HCT116 (cell line): ENCODE measurements around the gene SLC34A2. TPM values are rescaled to one million over a fixed set of nuclear protein-coding genes. Genes with fewer than 3 reads are reported as not detected.

Experiments
- ATAC-seq: fragments of 200-7000 bp; cut with Tn5 transposase; 2 replicates; pipeline ENCODE4 v1.9.1; 2020; ENCODE audit warnings: mild to moderate bottlenecking, moderate library complexity
- Bru-seq: library from RNA; stranded (reverse); fragments of 400-500 nt; gene quantifications from one replicate; lab custom pipeline; 2021; lab: Mats Ljungman, UMichigan
- BruChase-seq, 2 experiments: library from RNA; stranded (reverse); fragments of 400-500 nt; gene quantifications; one replicate each; lab custom pipeline; 2021; lab: Mats Ljungman, UMichigan
- BruUV-seq: library from RNA; stranded (reverse); fragments of 400-500 nt; replicated peaks from 2 replicates; lab custom pipeline; 2021; lab: Mats Ljungman, UMichigan
- CTCF ChIA-PET: fragments of 300-600 bp; sonication (Branson Sonifier 250); formaldehyde crosslinking; loops from one replicate; lab custom pipeline; 2021; ENCODE audit warnings: antibody characterized with exemption; lab: Charles Lee
- POLR2A ChIA-PET: fragments of 300-600, 350-600 bp; sonication (Branson Sonifier 250); formaldehyde crosslinking; loops from one replicate; lab custom pipeline; 2021; ENCODE audit warnings: antibody characterized with exemption; lab: Charles Lee
- RAD21 ChIA-PET, 2 experiments: fragments of 300-600 bp; sonication (Branson Sonifier 250); formaldehyde crosslinking; loops; one replicate each; lab custom pipeline; 2023; ENCODE audit warnings: low total read pairs in 2 of 2; ENCODE audit not compliant: uncharacterized antibody in 2 of 2, unreplicated experiment in 2 of 2, low non-redundant PET in 1 of 2; lab: Charles Lee
- DNase-seq: peaks from one replicate; pipeline ENCODE4 v3.0.0-alpha.2; 2010; ENCODE audit warnings: low read depth, low spot score
- H2AFZ ChIP-seq: fragments of 200-600 bp; shearing (Covaris generic), sonication (generic); 2 replicates; pipeline ENCODE4 v1.6.1; 2017; ENCODE audit warnings: low read depth, mixed run types, mixed read lengths, antibody characterized with exemption, low read length; ENCODE audit not compliant: poor library complexity, severe bottlenecking
- H3K27ac ChIP-seq: 2 replicates; pipeline ENCODE4 v1.5.1; 2012; ENCODE audit warnings: low read depth, low read length
- H3K27me3 ChIP-seq: fragments of 200-600 bp; sonication (generic); 2 replicates; pipeline ENCODE4 v1.6.1; 2016; ENCODE audit warnings: mixed run types, low read length, mixed read lengths; ENCODE audit not compliant: insufficient read depth
- H3K36me3 ChIP-seq, 2 experiments: fragments of 200-500 bp in 1 of 2; fragments of 200-600 bp in 1 of 2; sonication (Bioruptor generic) in 1 of 2; sonication (generic) in 1 of 2; 2 replicates each; pipeline versions ENCODE4 v1.5.1 to v1.6.1; 2014 to 2016; ENCODE audit warnings: low read length in 2 of 2, inconsistent platforms in 1 of 2, mixed read lengths in 1 of 2, mixed run types in 1 of 2; ENCODE audit not compliant: insufficient read depth in 2 of 2, control insufficient read depth in 1 of 2
- H3K4me1 ChIP-seq, 2 experiments: fragments of 200-600 bp in 1 of 2; sonication (generic) in 1 of 2; 2 replicates each; pipeline versions ENCODE4 v1.5.1 to v1.6.1; 2012 to 2017; ENCODE audit warnings: low read length in 2 of 2, inconsistent platforms in 1 of 2, mild to moderate bottlenecking in 1 of 2, mixed read lengths in 1 of 2, mixed run types in 1 of 2, moderate library complexity in 1 of 2; ENCODE audit not compliant: insufficient read depth in 2 of 2, control insufficient read depth in 1 of 2
- H3K4me2 ChIP-seq: fragments of 200-600 bp; sonication (generic); 2 replicates; pipeline ENCODE4 v1.6.1; 2017; ENCODE audit warnings: mixed run types, low read length, mixed read lengths
- H3K4me3 ChIP-seq, 2 experiments: fragments of 200-600 bp in 1 of 2; sonication (generic) in 1 of 2; replicated peaks in 1 of 2; 2 replicates each; pipeline ENCODE4 v1.5.1; 2011 to 2016; ENCODE audit warnings: low read length in 2 of 2, control low read depth in 1 of 2, low read depth in 1 of 2, mild to moderate bottlenecking in 1 of 2, mixed read lengths in 1 of 2, mixed run types in 1 of 2
- H3K79me2 ChIP-seq: fragments of 200-600 bp; sonication (generic); 2 replicates; pipeline ENCODE4 v1.6.1; 2017; ENCODE audit warnings: mild to moderate bottlenecking, mixed run types, low read length, moderate library complexity, mixed read lengths; ENCODE audit not compliant: insufficient read depth
- H3K9ac ChIP-seq: fragments of 200-600 bp; sonication (generic); 2 replicates; pipeline ENCODE4 v1.6.1; 2016; ENCODE audit warnings: low read length, mixed read lengths
- H3K9me2 ChIP-seq: fragments of 200-600 bp; sonication (generic), shearing (Covaris generic); 2 replicates; pipeline ENCODE4 v1.6.1; 2017; ENCODE audit warnings: mixed run types, mild to moderate bottlenecking, moderate library complexity; ENCODE audit not compliant: insufficient read depth
- H3K9me3 ChIP-seq, 2 experiments: fragments of 200-500 bp in 1 of 2; fragments of 200-600 bp in 1 of 2; sonication (Bioruptor generic) in 1 of 2; sonication (generic) in 1 of 2; 2 replicates each; pipeline ENCODE4 v1.6.1; 2014 to 2017; ENCODE audit warnings: low read length in 2 of 2, mixed read lengths in 2 of 2, inconsistent platforms in 1 of 2, low read depth in 1 of 2, mild to moderate bottlenecking in 1 of 2, mixed run types in 1 of 2, moderate library complexity in 1 of 2; ENCODE audit not compliant: control insufficient read depth in 1 of 2, insufficient read depth in 1 of 2
- H4K20me1 ChIP-seq: fragments of 200-600 bp; sonication (generic), shearing (Covaris generic); 2 replicates; pipeline ENCODE4 v1.6.1; 2017; ENCODE audit warnings: mixed run types, mild to moderate bottlenecking, moderate library complexity; ENCODE audit not compliant: insufficient read depth
- CEBPB ChIP-seq: IDR thresholded peaks from 2 replicates; pipeline ENCODE4 v1.6.1; 2012; ENCODE audit warnings: low read depth
- ELF1 ChIP-seq: IDR thresholded peaks from 2 replicates; pipeline ENCODE4 v1.6.1; 2012; ENCODE audit warnings: low read depth, borderline replicate concordance
- FOSL1 ChIP-seq: IDR thresholded peaks from 2 replicates; pipeline ENCODE4 v1.6.1; 2012; ENCODE audit warnings: low read depth
- REST ChIP-seq: IDR thresholded peaks from 2 replicates; pipeline ENCODE4 v1.6.1; 2012; ENCODE audit warnings: low read depth
- SIN3A ChIP-seq: IDR thresholded peaks from 2 replicates; pipeline ENCODE4 v1.6.1; 2012; ENCODE audit warnings: low read depth
- SP1 ChIP-seq: IDR thresholded peaks from 2 replicates; pipeline ENCODE4 v1.6.1; 2012; ENCODE audit warnings: low read depth
- intact Hi-C: fragments of 100-400 bp; cut with micrococcal nuclease; formaldehyde crosslinking; loops from 2 replicates; pipeline ENCODE4 v1.10.0; 2022
- long read RNA-seq: library from polyadenylated mRNA; unstranded; transcript quantifications from one replicate; pipeline ENCODE4 v2.0.0, GENCODE V29; 2021; ENCODE audit not compliant: unreplicated experiment
- polyA plus RNA-seq: library from polyadenylated mRNA; unstranded; fragments of >200 nt; gene quantifications from 2 replicates; pipeline ENCODE4 v1.2.1, GENCODE V29; 2012; ENCODE audit warnings: missing spikeins
- total RNA-seq: library from RNA; stranded (reverse); gene quantifications from one replicate; pipeline ENCODE4 v1.2.1, GENCODE V29; 2021; ENCODE audit not compliant: unreplicated experiment

The SLC34A2 gene
- 2.2 TPM for total RNA-seq
- not detected in 2 replicates for polyA plus RNA-seq
- not detected for Bru-seq, nascent RNA
- not detected for BruChase-seq, experiment 1, labeled RNA remaining after a 6-hour chase
- not detected for BruChase-seq, experiment 2, labeled RNA remaining after a 2-hour chase
- long read RNA-seq: 0 reads

GRCh38 chr4:25654971-25655963, at the start of gene SLC34A2:
Gene SLC34A2, plus strand, starts transcription at chr4:25655851. Its CDS starts 6,650 bp downstream, at chr4:25662501.
- no peak within 1 kb of the TSS for H3K9ac ChIP-seq
- H3K9me2 ChIP-seq: no peaks in the 10 kb centered on the region
- H3K27ac ChIP-seq: no peak within 1 kb of the TSS
- no peak for TF ChIP-seq CEBPB
- no peak for TF ChIP-seq FOSL1
- TF ChIP-seq REST: no peak
- no peak for TF ChIP-seq ELF1
- TF ChIP-seq SP1: no peak
- TF ChIP-seq SIN3A: no peak
- no peaks in the 10 kb centered on the region for H3K27me3 ChIP-seq
- H3K36me3 ChIP-seq: no peaks in the 10 kb centered on the region
- ChIA-PET POLR2A (no interaction called here), RAD21 (no interaction called here), CTCF (no interaction called here)
- no peaks in the 10 kb centered on the region for H4K20me1 ChIP-seq
- no peak within 1 kb of the TSS for H3K4me3 ChIP-seq
- DNase-seq (no peak), ATAC-seq (no peak)
- no peaks in the 10 kb centered on the region for H3K79me2 ChIP-seq
- H3K4me1 ChIP-seq: peaks cover 0 to 6% of the 10 kb centered on the region in 2 experiments; a peak in 1 of 4 replicates
- H3K4me2 ChIP-seq: no peak within 1 kb of the TSS
- no peak within 1 kb of the TSS for H2AFZ ChIP-seq
- intact Hi-C loops: no loop called here
- BruUV-seq: no TSS peak
- no peaks in the 10 kb centered on the region for H3K9me3 ChIP-seq
